ENCODE data around the gene MAGEA9.

Gene MAGEA9

GRCh38 chrX:149803458-149804062 is 21.8 kb downstream of the MAGEA9 start:
- DNase-seq (ENCODE audit: low read depth in 1 of 2, low spot score in 1 of 2) = no peak
- TF ChIP-seq CTCF (IDR thresholded peaks at IDR 0.05; ENCODE audit: insufficient read depth, low read length) (no peak), GABPA (IDR thresholded peaks at IDR 0.05; ENCODE audit: low read depth) (no peak), REST (IDR thresholded peaks at IDR 0.05; ENCODE audit: insufficient replicate concordance, low read depth) (no peak), POLR2AphosphoS5 (IDR thresholded peaks at IDR 0.05; ENCODE audit: low read depth) (no peak), SPI1 (IDR thresholded peaks at IDR 0.05; ENCODE audit: borderline replicate concordance, low read depth) (no peak)
- no peak overlapping the region for H3K27ac ChIP-seq (replicated peaks)
- no peaks in the 10 kb centered on the region for H3K27me3 ChIP-seq (ENCODE audit: insufficient read depth, poor library complexity, severe bottlenecking)
- H3K4me3 ChIP-seq (replicated peaks; ENCODE audit: insufficient read depth, low read length) = no peak overlapping the region

GRCh38 chrX:149804102-149804501 is 22.4 kb downstream of the MAGEA9 start:
- DNase-seq (ENCODE audit: low read depth in 1 of 2, low spot score in 1 of 2) = no peak
- Histone ChIP-seq H3K27me3 (ENCODE audit: insufficient read depth, poor library complexity, severe bottlenecking) (no peaks in the 10 kb centered on the region), H3K27ac (replicated peaks) (no peak overlapping the region), H3K4me3 (replicated peaks; ENCODE audit: insufficient read depth, low read length) (no peak overlapping the region)
- TF ChIP-seq POLR2AphosphoS5 (IDR thresholded peaks at IDR 0.05; ENCODE audit: low read depth) (no peak), CTCF (IDR thresholded peaks at IDR 0.05; ENCODE audit: insufficient read depth, low read length) (no peak), SPI1 (IDR thresholded peaks at IDR 0.05; ENCODE audit: borderline replicate concordance, low read depth) (no peak), REST (IDR thresholded peaks at IDR 0.05; ENCODE audit: insufficient replicate concordance, low read depth) (no peak), GABPA (IDR thresholded peaks at IDR 0.05; ENCODE audit: low read depth) (no peak)

GRCh38 chrX:149807747-149808458 is 26.2 kb downstream of the MAGEA9 start:
- Histone ChIP-seq H3K27me3 (ENCODE audit: insufficient read depth, poor library complexity, severe bottlenecking) (no peaks in the 10 kb centered on the region), H3K27ac (replicated peaks) (no peak overlapping the region), H3K4me3 (replicated peaks; ENCODE audit: insufficient read depth, low read length) (no peak overlapping the region)
- no peak for TF ChIP-seq POLR2AphosphoS5 (IDR thresholded peaks at IDR 0.05; ENCODE audit: low read depth)
- no peak for TF ChIP-seq GABPA (IDR thresholded peaks at IDR 0.05; ENCODE audit: low read depth)
- TF ChIP-seq CTCF (IDR thresholded peaks at IDR 0.05; ENCODE audit: insufficient read depth, low read length) = no peak
- TF ChIP-seq SPI1 (IDR thresholded peaks at IDR 0.05; ENCODE audit: borderline replicate concordance, low read depth) = no peak
- TF ChIP-seq REST (IDR thresholded peaks at IDR 0.05; ENCODE audit: insufficient replicate concordance, low read depth) = no peak
- no peak for DNase-seq (ENCODE audit: low read depth in 1 of 2, low spot score in 1 of 2)

All from HL-60 (cell line).